Endothelial cell of umbilical vein (primary cell): ENCODE data around the gene ADGRD1. TPM values are rescaled to one million over a fixed set of nuclear protein-coding genes. Genes with fewer than 3 reads are reported as not detected.

Experiments used
- BruUV-seq: library from RNA; stranded (reverse); fragments of 400-500 nt; replicated peaks from 2 replicates; lab custom pipeline; 2021; lab: Mats Ljungman, UMichigan
- CTCF ChIA-PET: fragments of 300-600, 350-600 bp; sonication (Branson Sonifier 250); formaldehyde crosslinking; loops from one replicate; lab custom pipeline; 2021; ENCODE audit warnings: antibody characterized with exemption, inconsistent platforms; lab: Charles Lee
- POLR2A ChIA-PET: fragments of 300-600, 350-600 bp; sonication (Branson Sonifier 250); formaldehyde crosslinking; loops from one replicate; lab custom pipeline; 2021; ENCODE audit warnings: antibody characterized with exemption, inconsistent platforms; lab: Charles Lee
- DNase-seq: peaks from one replicate; pipeline ENCODE4 v3.0.0-alpha.2; 2011; ENCODE audit warnings: low read depth, low spot score
- FAIRE-seq: peaks from 2 replicates; lab custom pipeline; 2011; peaks lifted over from hg19 to GRCh38; lab: Jason Lieb, UNC
- H2AFZ ChIP-seq: 2 replicates; pipeline ENCODE4 v1.6.0; 2012; ENCODE audit warnings: low read depth, low read length, control low read depth, inconsistent platforms
- H3K27ac ChIP-seq: 2 replicates; pipeline ENCODE4 v1.5.1; 2011; ENCODE audit warnings: low read depth, mild to moderate bottlenecking, control low read depth, low read length, moderate library complexity; ENCODE audit not compliant: insufficient read depth
- H3K27me3 ChIP-seq, 2 experiments: 2 replicates each; pipeline versions ENCODE4 v1.6.0 to v1.6.1; 2011; ENCODE audit warnings: low read length in 2 of 2, mixed read lengths in 1 of 2; ENCODE audit not compliant: control insufficient read depth in 2 of 2, insufficient read depth in 2 of 2
- H3K36me3 ChIP-seq, 2 experiments: 2 replicates in 1 of 2; 3 replicates in 1 of 2; pipeline ENCODE4 v1.5.1; 2011; ENCODE audit warnings: low read length in 2 of 2, mild to moderate bottlenecking in 1 of 2, moderate library complexity in 1 of 2; ENCODE audit not compliant: control insufficient read depth in 2 of 2, insufficient read depth in 2 of 2; ENCODE audit errors: extremely low read depth in 1 of 2
- H3K4me1 ChIP-seq: 3 replicates; pipeline ENCODE4 v1.5.1; 2011; ENCODE audit warnings: mild to moderate bottlenecking, low read length; ENCODE audit not compliant: control insufficient read depth, insufficient read depth; ENCODE audit errors: extremely low read depth
- H3K4me2 ChIP-seq: 2 replicates; pipeline ENCODE4 v1.6.1; 2011; ENCODE audit warnings: low read length, control low read depth, mixed read lengths; ENCODE audit not compliant: insufficient read depth
- H3K4me3 ChIP-seq, 3 experiments: fragments of 200-600 bp in 1 of 3; sonication (generic), shearing (Covaris generic) in 1 of 3; replicated peaks in 1 of 3; 2 replicates each; pipeline ENCODE4 v1.5.1; 2011 to 2016; ENCODE audit warnings: control low read depth in 3 of 3, low read length in 3 of 3, mild to moderate bottlenecking in 2 of 3, inconsistent platforms in 1 of 3, low read depth in 1 of 3, moderate library complexity in 1 of 3; ENCODE audit not compliant: insufficient read depth in 1 of 3
- H3K79me2 ChIP-seq: 2 replicates; pipeline ENCODE4 v1.6.0; 2012; ENCODE audit warnings: low read length, inconsistent platforms; ENCODE audit not compliant: control insufficient read depth, insufficient read depth
- H3K9ac ChIP-seq: replicated peaks from 2 replicates; pipeline ENCODE3; 2011; ENCODE audit warnings: low read length, control low read depth; ENCODE audit not compliant: insufficient read depth; ENCODE audit errors: extremely low read depth
- H3K9me1 ChIP-seq: replicated peaks from 3 replicates; pipeline ENCODE4 v1.6.0; 2011; ENCODE audit warnings: mild to moderate bottlenecking, low read length; ENCODE audit not compliant: control insufficient read depth, insufficient read depth; ENCODE audit errors: extremely low read depth
- H3K9me3 ChIP-seq: replicated peaks from 2 replicates; pipeline ENCODE4 v1.5.1; 2012; ENCODE audit warnings: low read length, inconsistent platforms; ENCODE audit not compliant: control insufficient read depth, insufficient read depth
- H4K20me1 ChIP-seq: replicated peaks from 2 replicates; pipeline ENCODE3; 2011; ENCODE audit warnings: mild to moderate bottlenecking, low read length; ENCODE audit not compliant: control insufficient read depth, insufficient read depth; ENCODE audit errors: extremely low read depth
- CTCF ChIP-seq, 2 donors: IDR thresholded peaks; 1 replicate in 1 of 2; 2 replicates in 1 of 2; pipeline ENCODE4 v1.5.1; 2011; ENCODE audit warnings: low read length in 2 of 2, mild to moderate bottlenecking in 2 of 2, moderate library complexity in 2 of 2, control low read depth in 1 of 2, inconsistent platforms in 1 of 2, low read depth in 1 of 2; ENCODE audit not compliant: insufficient read depth in 1 of 2; ENCODE audit errors: extremely low read depth in 1 of 2
- EZH2 ChIP-seq: IDR thresholded peaks from 2 replicates; pipeline ENCODE4 v1.6.1; 2012; ENCODE audit warnings: borderline replicate concordance, low read depth, mild to moderate bottlenecking, moderate library complexity, low read length, inconsistent platforms; ENCODE audit not compliant: severe bottlenecking
- FOS ChIP-seq: IDR thresholded peaks from 2 replicates; pipeline ENCODE4 v1.6.1; 2011; ENCODE audit warnings: mild to moderate bottlenecking, low read length, moderate library complexity, borderline replicate concordance; ENCODE audit not compliant: insufficient read depth
- GATA2 ChIP-seq: IDR thresholded peaks from 2 replicates; pipeline ENCODE4 v1.7.0; 2011; ENCODE audit warnings: low read depth, mild to moderate bottlenecking, moderate library complexity, mixed read lengths, low read length; ENCODE audit not compliant: insufficient read length, insufficient read depth
- JUN ChIP-seq: IDR thresholded peaks from 2 replicates; pipeline ENCODE4 v1.6.1; 2011; ENCODE audit warnings: borderline replicate concordance, low read depth; ENCODE audit not compliant: insufficient read length, insufficient read depth
- MYC ChIP-seq: IDR thresholded peaks from one replicate; pipeline ENCODE4 v1.6.1; 2011; ENCODE audit warnings: mild to moderate bottlenecking, low read depth, low read length
- POLR2A ChIP-seq: IDR thresholded peaks from 2 replicates; pipeline ENCODE4 v1.6.1; 2012; ENCODE audit warnings: low read depth, mild to moderate bottlenecking, control low read depth, low read length
- POLR2AphosphoS5 ChIP-seq: IDR thresholded peaks from 2 replicates; pipeline ENCODE4 v1.6.1; 2012; ENCODE audit warnings: low read depth, mild to moderate bottlenecking, control low read depth, low read length, moderate library complexity; ENCODE audit not compliant: insufficient read depth
- dilution Hi-C: fragments of 300-500 bp; cut with MboI; formaldehyde crosslinking; loops from one replicate; pipeline ENCODE4 v1.15.0; 2019; ENCODE audit warnings: low sequenced_read_pairs; ENCODE audit not compliant: extremely low pct_ligation_motif_present
- intact Hi-C: fragments of 100-400 bp; cut with micrococcal nuclease; formaldehyde crosslinking; loops from one replicate; pipeline ENCODE4 v1.10.0; 2022
- polyA plus RNA-seq, 4 experiments: library from polyadenylated mRNA; depleted of rRNA in 3 of 4; stranded (reverse) in 3 of 4; unstranded in 1 of 4; fragments of >200 nt; gene quantifications; 2 replicates each; pipeline versions ENCODE4 v1.2.1 to v1.2.3, GENCODE V29; 2011 to 2012; ENCODE audit warnings: missing spikeins in 1 of 4
- total RNA-seq: library from RNA; stranded (reverse); gene quantifications from 2 replicates; pipeline ENCODE4 v1.2.3, GENCODE V29; 2021
- TF ChIP-seq, protein P1 (sequence below): IDR thresholded peaks from 2 replicates; pipeline ENCODE4 v1.6.1; 2011; ENCODE audit not compliant: insufficient read depth, insufficient read length

Gene ADGRD1
- total and polyA plus RNA-seq, 2 donors (not counting 3 experiments of a cell fraction or from before 2014, with no cell fraction given) = 0.07 TPM; not detected in 1

GRCh38 chr12:131094831-131095805, 141.4 kb downstream of the ADGRD1 start:
- intact Hi-C loops (no loop called here), dilution Hi-C loops (no loop called here)
- ChIA-PET CTCF (no interaction called here), POLR2A (no interaction called here)
- Histone ChIP-seq H4K20me1 (no peaks in the 10 kb centered on the region), H3K9me1 (no peaks in the 10 kb centered on the region), H3K9me3 (no peaks in the 10 kb centered on the region), H3K4me3 (no peak overlapping the region), H3K4me2 (no peak overlapping the region), H3K4me1 (no peaks in the 10 kb centered on the region), H3K79me2 (no peaks in the 10 kb centered on the region), H3K9ac (no peak overlapping the region), H3K27me3 (no peaks in the 10 kb centered on the region), H3K36me3 (no peaks in the 10 kb centered on the region), H2AFZ (no peak overlapping the region), H3K27ac (no peak overlapping the region)
- DNase-seq (no peak), FAIRE-seq (no peak)
- BruUV-seq = no TSS peak
- no peak for TF ChIP-seq GATA2
- TF ChIP-seq, protein P1, sequence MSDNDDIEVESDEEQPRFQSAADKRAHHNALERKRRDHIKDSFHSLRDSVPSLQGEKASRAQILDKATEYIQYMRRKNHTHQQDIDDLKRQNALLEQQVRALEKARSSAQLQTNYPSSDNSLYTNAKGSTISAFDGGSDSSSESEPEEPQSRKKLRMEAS = no peak
- TF ChIP-seq MYC = no peak
- TF ChIP-seq EZH2 = no peak
- no peak for TF ChIP-seq FOS
- TF ChIP-seq POLR2A = no peak
- TF ChIP-seq CTCF (IDR thresholded peaks at IDR 0.05; ENCODE audit: extremely low read depth in 1 of 2, insufficient read depth in 1 of 2, low read depth in 1 of 2, low read length in 2 of 2) = no peak
- TF ChIP-seq JUN = no peak
- no peak for TF ChIP-seq POLR2AphosphoS5
